Measurements from ENCODE around the gene SLC48A1. TPM values are rescaled to one million over a fixed set of nuclear protein-coding genes. Genes with fewer than 3 reads are reported as not detected.

The SLC48A1 gene
- polyA plus RNA-seq, 3 donors, result 54.4 to 69.8 (median 55.2) TPM

- peak; percentile 94 for DNase-seq
Observed at GRCh38 chr12:47820631-47821345, 47.8 kb downstream of the SLC48A1 start.

GRCh38 chr12:47821346-47821706 is 48.3 kb downstream of the SLC48A1 start:
- DNase-seq, result no peak

GRCh38 chr12:47822401-47822800 is 49.4 kb downstream of the SLC48A1 start:
- DNase-seq, result no peak

GRCh38 chr12:47822863-47823262 is 49.8 kb downstream of the SLC48A1 start:
- DNase-seq, result no peak

- DNase-seq, result no peak
Observed at GRCh38 chr12:47823422-47824086, 50.5 kb downstream of the SLC48A1 start.

GRCh38 chr12:47824198-47824597 is 51.2 kb downstream of the SLC48A1 start:
- DNase-seq, result no peak

- no peak for DNase-seq
Observed at GRCh38 chr12:47824635-47825034, 51.6 kb downstream of the SLC48A1 start.

GRCh38 chr12:47825173-47825639 is 52.2 kb downstream of the SLC48A1 start:
- DNase-seq, result no peak

- no peak for DNase-seq
Observed at GRCh38 chr12:47828008-47828975, 55.3 kb downstream of the SLC48A1 start.

- DNase-seq, result no peak
Observed at GRCh38 chr12:47828976-47829482, 56.0 kb downstream of the SLC48A1 start.

GRCh38 chr12:47829584-47829983 is 56.5 kb downstream of the SLC48A1 start:
- DNase-seq, result no peak

Other genes starting within 250 kb of the SLC48A1 start
- gene RPAP3, start 67.2 kb upstream of the SLC48A1 start, polyA plus RNA-seq (ENCODE audit: insufficient read length in 3 of 3), result 10 to 100 TPM; 42.3 to 44.5 (median 43.5) TPM
- under 1 TPM; 0.26 to 0.48 (median 0.46) TPM for gene ENDOU, start 47.7 kb upstream of the SLC48A1 start, polyA plus RNA-seq (ENCODE audit: insufficient read length in 3 of 3)
- 100 to 1,000 TPM in 1 of 3 donors, 10 to 100 TPM in 2; 67.0 to 100 (median 68.6) TPM for gene RAPGEF3, start 14.4 kb upstream of the SLC48A1 start, polyA plus RNA-seq (ENCODE audit: insufficient read length in 3 of 3)
- gene HDAC7, start 46.7 kb downstream of the SLC48A1 start, polyA plus RNA-seq (ENCODE audit: insufficient read length in 3 of 3), result 10 to 100 TPM; 80.8 to 93.5 (median 90.2) TPM
- gene VDR, start 131.8 kb downstream of the SLC48A1 start, polyA plus RNA-seq (ENCODE audit: insufficient read length in 3 of 3), result 1 to 10 TPM; 3.0 to 4.1 (median 3.7) TPM
- gene TMEM106C, start 190.4 kb downstream of the SLC48A1 start, polyA plus RNA-seq (ENCODE audit: insufficient read length in 3 of 3), result 100 to 1,000 TPM; 128 to 132 (median 132) TPM
- gene COL2A1, start 231.2 kb downstream of the SLC48A1 start, polyA plus RNA-seq (ENCODE audit: insufficient read length in 3 of 3), result 10 to 100 TPM; 33.7 to 60.3 (median 57.9) TPM